AG10803 (cell line): ENCODE results near the gene TRIM66.
A peak's percentile ranks its signal among the peaks of the same experiment; 100 is the strongest.

ENCODE experiments used
- DNase-seq: peaks from one replicate; pipeline ENCODE4 v3.0.0; 2010; ENCODE audit warnings: low read depth
- H3K4me3 ChIP-seq: 2 replicates; pipeline ENCODE4 v1.5.1; 2011; ENCODE audit warnings: mild to moderate bottlenecking, low read length, control low read depth
- TF ChIP-seq, protein P1 (sequence below): conservative IDR thresholded peaks from 2 replicates; pipeline ENCODE4 v1.5.1; 2011; ENCODE audit warnings: mild to moderate bottlenecking, low read length, control low read depth, inconsistent platforms

Gene TRIM66

DNA sequence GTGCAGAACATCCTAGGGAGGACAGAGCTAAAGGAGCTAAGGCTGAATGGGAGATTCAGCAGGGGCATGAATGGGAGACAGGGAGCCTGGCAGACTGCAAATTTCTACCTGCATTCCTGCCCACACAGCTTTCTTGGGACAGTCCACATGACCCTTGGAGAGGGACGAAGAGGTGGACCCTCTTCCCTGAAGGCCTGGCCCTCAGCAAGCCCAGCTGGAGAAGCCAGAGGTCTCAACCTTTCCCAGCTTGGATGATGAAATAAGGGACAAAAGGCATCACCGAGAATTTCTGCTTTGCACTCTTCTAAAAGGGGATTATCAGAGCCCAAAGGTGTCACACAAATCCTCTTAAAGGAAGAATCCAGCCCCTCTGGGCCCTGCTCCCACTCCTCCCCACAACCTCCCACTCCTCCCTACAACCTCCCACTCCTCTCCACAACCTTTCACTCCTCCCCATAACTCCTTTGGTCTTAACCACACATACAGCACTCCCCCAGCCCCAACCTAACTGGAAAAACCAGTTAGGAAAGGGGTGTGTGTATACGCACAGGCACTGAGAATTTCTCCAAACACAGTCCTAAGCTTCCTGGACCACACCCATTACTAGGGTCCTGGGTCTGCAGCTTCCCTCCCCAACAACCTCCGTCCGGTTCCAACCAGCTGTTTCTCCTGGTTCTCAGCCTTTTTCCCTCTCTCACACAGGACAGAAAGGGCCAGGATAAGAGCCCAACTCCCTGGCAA lies 38.6 kb upstream of the TRIM66 start:
- DNase-seq: no peak
- TF ChIP-seq, protein P1, sequence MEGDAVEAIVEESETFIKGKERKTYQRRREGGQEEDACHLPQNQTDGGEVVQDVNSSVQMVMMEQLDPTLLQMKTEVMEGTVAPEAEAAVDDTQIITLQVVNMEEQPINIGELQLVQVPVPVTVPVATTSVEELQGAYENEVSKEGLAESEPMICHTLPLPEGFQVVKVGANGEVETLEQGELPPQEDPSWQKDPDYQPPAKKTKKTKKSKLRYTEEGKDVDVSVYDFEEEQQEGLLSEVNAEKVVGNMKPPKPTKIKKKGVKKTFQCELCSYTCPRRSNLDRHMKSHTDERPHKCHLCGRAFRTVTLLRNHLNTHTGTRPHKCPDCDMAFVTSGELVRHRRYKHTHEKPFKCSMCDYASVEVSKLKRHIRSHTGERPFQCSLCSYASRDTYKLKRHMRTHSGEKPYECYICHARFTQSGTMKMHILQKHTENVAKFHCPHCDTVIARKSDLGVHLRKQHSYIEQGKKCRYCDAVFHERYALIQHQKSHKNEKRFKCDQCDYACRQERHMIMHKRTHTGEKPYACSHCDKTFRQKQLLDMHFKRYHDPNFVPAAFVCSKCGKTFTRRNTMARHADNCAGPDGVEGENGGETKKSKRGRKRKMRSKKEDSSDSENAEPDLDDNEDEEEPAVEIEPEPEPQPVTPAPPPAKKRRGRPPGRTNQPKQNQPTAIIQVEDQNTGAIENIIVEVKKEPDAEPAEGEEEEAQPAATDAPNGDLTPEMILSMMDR: no peak
- H3K4me3 ChIP-seq: no peak overlapping the region

DNA sequence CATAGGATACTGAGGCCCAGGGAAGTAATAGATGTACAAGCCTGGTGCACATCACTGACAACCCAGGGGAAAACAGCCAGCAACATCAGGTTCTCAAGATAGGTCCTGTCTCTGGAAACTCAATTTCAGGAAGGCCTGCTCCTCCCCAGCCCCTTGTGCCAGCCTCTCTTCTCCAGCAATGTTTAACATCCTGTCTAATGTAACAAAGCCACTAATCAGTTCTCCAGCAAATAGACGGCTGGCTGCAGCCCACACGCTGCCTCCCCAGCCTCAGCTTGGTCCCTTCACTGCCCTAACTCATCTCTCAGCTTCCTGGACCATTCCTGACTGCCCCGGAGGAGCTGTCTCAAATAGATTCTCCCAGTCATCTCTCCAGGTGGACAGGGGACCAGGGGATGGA lies 37.9 kb upstream of the TRIM66 start:
- DNase-seq: no peak
- no peak overlapping the region for H3K4me3 ChIP-seq

DNA sequence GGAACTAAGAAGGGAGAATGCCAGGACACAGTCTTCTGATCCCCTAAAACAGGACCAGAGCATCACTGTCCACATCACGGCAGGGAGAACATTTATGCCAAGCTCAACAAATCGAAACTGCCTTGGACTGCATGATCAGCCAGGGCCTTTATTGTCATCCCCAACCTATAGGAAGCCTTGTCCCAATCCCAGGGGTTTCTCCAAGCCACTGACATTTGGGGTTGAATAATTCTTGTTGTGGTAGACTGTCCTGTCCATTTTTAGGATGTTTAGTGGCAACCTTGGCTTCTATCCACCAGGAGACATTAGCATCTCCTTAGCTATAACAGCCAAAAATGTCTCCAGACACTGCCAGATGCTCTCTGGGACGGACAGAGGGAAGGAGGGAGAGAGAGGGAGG lies 37.3 kb upstream of the TRIM66 start:
- DNase-seq: peak; percentile 86
- H3K4me3 ChIP-seq: peak overlapping the region; percentile 23; the same call in 1 of the 2 replicates
- TF ChIP-seq, protein P1: no peak

More for the DNA sequence above, 37.9 kb upstream of the TRIM66 start:
- TF ChIP-seq, protein P1: no peak

GRCh38 chr11:8719211-8719649 lies 36.8 kb upstream of the TRIM66 start:
- TF ChIP-seq, protein P1: no peak
- DNase-seq: peak; percentile 98
- H3K4me3 ChIP-seq: peak overlapping the region; percentile 46

DNA sequence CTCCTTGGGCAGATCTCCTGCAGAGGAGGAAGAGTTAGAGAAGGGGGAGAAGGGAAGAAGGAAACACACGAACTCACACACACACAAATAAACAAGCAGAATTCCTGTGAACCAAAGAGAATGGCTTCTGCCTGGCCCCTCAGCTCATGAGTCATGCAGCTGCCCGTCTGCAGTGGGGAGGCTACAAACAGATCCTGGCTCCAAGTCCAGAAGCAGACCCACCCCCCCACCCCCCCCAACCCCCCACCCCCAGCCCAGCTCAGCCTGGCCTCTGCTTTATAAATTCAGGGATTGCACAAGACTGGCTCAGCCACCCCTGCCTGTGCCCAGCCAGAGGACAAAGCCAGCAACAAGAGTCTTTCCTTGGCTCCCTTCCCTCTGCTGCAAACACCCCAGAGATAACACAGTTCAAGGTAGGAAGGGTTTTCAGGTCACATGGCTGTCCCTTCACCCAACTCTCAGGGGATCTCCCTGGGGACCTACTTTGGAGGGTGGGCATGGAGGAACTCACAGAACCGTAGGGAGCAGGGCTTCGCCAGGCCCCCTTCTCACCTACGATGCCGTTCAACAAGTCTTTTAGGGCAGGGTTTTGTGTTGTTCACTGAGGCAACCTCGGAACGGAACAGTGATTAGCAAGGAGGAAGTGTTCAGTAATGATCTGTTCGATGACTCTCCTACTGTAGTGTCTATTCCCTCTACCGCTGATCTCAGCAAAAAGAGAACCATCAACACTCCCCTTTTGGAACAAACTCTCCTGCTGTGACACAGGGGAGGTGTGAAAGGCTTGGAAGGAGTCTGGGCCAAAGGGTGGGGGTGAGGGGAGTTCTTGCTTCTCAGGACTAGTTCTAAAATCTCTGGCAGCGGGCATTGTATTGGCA lies 35.6 kb upstream of the TRIM66 start:
- TF ChIP-seq, protein P1: no peak
- DNase-seq: peak; percentile 92

GRCh38 chr11:8717544-8717875 lies 35.0 kb upstream of the TRIM66 start:
- TF ChIP-seq, protein P1: no peak
- no peak for DNase-seq
- peak overlapping the region; percentile 4; the same call in 1 of the 2 replicates for H3K4me3 ChIP-seq

More for the DNA sequence above, 35.6 kb upstream of the TRIM66 start:
- H3K4me3 ChIP-seq: peak overlapping the region; percentile 46
